ENCODE measurements around the gene SFXN2. TPM values are rescaled to one million over a fixed set of nuclear protein-coding genes. Genes with fewer than 3 reads are reported as not detected.

Gene SFXN2
- total and polyA plus RNA-seq, 2 donors (not counting 1 experiment from before 2014, with no cell fraction given), result 3.1 to 6.5 TPM

- no peak overlapping the region for H2AFZ ChIP-seq (ENCODE audit: low read length)
These were observed 37.7 kb upstream of the SFXN2 start for GRCh38 chr10:102676534-102677315.

GRCh38 chr10:102677331-102678067, 36.9 kb upstream of the SFXN2 start:
- Histone ChIP-seq H2AFZ (ENCODE audit: low read length) (no peak overlapping the region), H3K27ac (ENCODE audit: insufficient read depth, low read length) (peak overlapping the region; percentile 59), H3K4me2 (ENCODE audit: extremely low read depth, insufficient read depth, low read length) (no peak overlapping the region), H3K9ac (ENCODE audit: insufficient read depth, low read length) (no peak overlapping the region), H3K36me3 (ENCODE audit: control insufficient read depth, insufficient read depth, low read length) (peaks cover 3% of the 10 kb centered on the region), H3K27me3 (ENCODE audit: control insufficient read depth, insufficient read depth, low read length) (no peaks in the 10 kb centered on the region), H3K79me2 (ENCODE audit: control insufficient read depth, insufficient read depth, low read length) (no peaks in the 10 kb centered on the region), H3K4me3 (replicated peaks in 1 of 4; ENCODE audit: control extremely low read depth in 1 of 4, insufficient read depth in 1 of 4, low read depth in 3 of 4, low read length in 4 of 4) (no peak overlapping the region), H3K4me1 (ENCODE audit: control insufficient read depth, extremely low read depth, insufficient read depth, low read length) (peaks cover 51% of the 10 kb centered on the region), H4K20me1 (ENCODE audit: control insufficient read depth, extremely low read depth, insufficient read depth, low read length) (no peaks in the 10 kb centered on the region), H3K9me3 (ENCODE audit: control insufficient read depth, insufficient read depth, low read depth, low read length) (no peaks in the 10 kb centered on the region)
- no peak for TF ChIP-seq EZH2 (IDR thresholded peaks at IDR 0.05; ENCODE audit: low read length, missing control alignments)
- no peak for TF ChIP-seq CTCF (conservative IDR thresholded peaks at IDR 0.05 in 1 of 2, IDR thresholded peaks at IDR 0.05 in 1 of 2; ENCODE audit: low read depth in 1 of 2, low read length in 2 of 2)
- DNase-seq (ENCODE audit: low read depth in 2 of 2), result no peak

More at GRCh38 chr10:102676534-102677315, 37.7 kb upstream of the SFXN2 start:
- peak overlapping the region; percentile 56 for H3K4me2 ChIP-seq (ENCODE audit: extremely low read depth, insufficient read depth, low read length)
- no peaks in the 10 kb centered on the region for H3K9me3 ChIP-seq (ENCODE audit: control insufficient read depth, insufficient read depth, low read depth, low read length)
- no peaks in the 10 kb centered on the region for H3K36me3 ChIP-seq (ENCODE audit: control insufficient read depth, insufficient read depth, low read length)
- peaks cover 51% of the 10 kb centered on the region for H3K4me1 ChIP-seq (ENCODE audit: control insufficient read depth, extremely low read depth, insufficient read depth, low read length)
- peak overlapping the region in 2 of 4 experiments; percentile 24 to 33 for H3K4me3 ChIP-seq (replicated peaks in 1 of 4; ENCODE audit: control extremely low read depth in 1 of 4, insufficient read depth in 1 of 4, low read depth in 3 of 4, low read length in 4 of 4)
- no peak for DNase-seq (ENCODE audit: low read depth in 2 of 2)
- peak overlapping the region; percentile 59 for H3K27ac ChIP-seq (ENCODE audit: insufficient read depth, low read length)
- no peaks in the 10 kb centered on the region for H3K79me2 ChIP-seq (ENCODE audit: control insufficient read depth, insufficient read depth, low read length)
- peak overlapping the region; percentile 36 for H3K9ac ChIP-seq (ENCODE audit: insufficient read depth, low read length)
- TF ChIP-seq EZH2 (IDR thresholded peaks at IDR 0.05; ENCODE audit: low read length, missing control alignments) (no peak), CTCF (conservative IDR thresholded peaks at IDR 0.05 in 1 of 2, IDR thresholded peaks at IDR 0.05 in 1 of 2; ENCODE audit: low read depth in 1 of 2, low read length in 2 of 2) (no peak)
- H4K20me1 ChIP-seq (ENCODE audit: control insufficient read depth, extremely low read depth, insufficient read depth, low read length), result no peaks in the 10 kb centered on the region
- H3K27me3 ChIP-seq (ENCODE audit: control insufficient read depth, insufficient read depth, low read length), result no peaks in the 10 kb centered on the region

- no peaks in the 10 kb centered on the region for H3K9me3 ChIP-seq (ENCODE audit: control insufficient read depth, insufficient read depth, low read depth, low read length)
- H3K36me3 ChIP-seq (ENCODE audit: control insufficient read depth, insufficient read depth, low read length), result peaks cover 3% of the 10 kb centered on the region
- H4K20me1 ChIP-seq (ENCODE audit: control insufficient read depth, extremely low read depth, insufficient read depth, low read length), result no peaks in the 10 kb centered on the region
- H3K4me3 ChIP-seq (replicated peaks in 1 of 4; ENCODE audit: control extremely low read depth in 1 of 4, insufficient read depth in 1 of 4, low read depth in 3 of 4, low read length in 4 of 4), result no peak overlapping the region
- no peak for DNase-seq (ENCODE audit: low read depth in 2 of 2)
- H3K4me1 ChIP-seq (ENCODE audit: control insufficient read depth, extremely low read depth, insufficient read depth, low read length), result peaks cover 50% of the 10 kb centered on the region
- H3K79me2 ChIP-seq (ENCODE audit: control insufficient read depth, insufficient read depth, low read length), result no peaks in the 10 kb centered on the region
- TF ChIP-seq EZH2 (IDR thresholded peaks at IDR 0.05; ENCODE audit: low read length, missing control alignments) (no peak), CTCF (conservative IDR thresholded peaks at IDR 0.05 in 1 of 2, IDR thresholded peaks at IDR 0.05 in 1 of 2; ENCODE audit: low read depth in 1 of 2, low read length in 2 of 2) (no peak)
- H3K4me2 ChIP-seq (ENCODE audit: extremely low read depth, insufficient read depth, low read length), result no peak overlapping the region
- H3K9ac ChIP-seq (ENCODE audit: insufficient read depth, low read length), result no peak overlapping the region
- H2AFZ ChIP-seq (ENCODE audit: low read length), result no peak overlapping the region
- no peak overlapping the region for H3K27ac ChIP-seq (ENCODE audit: insufficient read depth, low read length)
- no peaks in the 10 kb centered on the region for H3K27me3 ChIP-seq (ENCODE audit: control insufficient read depth, insufficient read depth, low read length)
These were observed 36.4 kb upstream of the SFXN2 start for GRCh38 chr10:102678068-102678400.

All from fibroblast of lung (primary cell).